ENCODE data around the gene STAT5B.

GRCh38 chr17:42308446-42308845 lies 32.3 kb upstream of the STAT5B start:
- TF ChIP-seq CTCF (IDR thresholded peaks at IDR 0.05) = no peak
- TF ChIP-seq EP300 (IDR thresholded peaks at IDR 0.05) = no peak

All from suprapubic skin (tissue), 3 donors.